ENCODE data around the gene NDST1. TPM values are rescaled to one million over a fixed set of nuclear protein-coding genes. Genes with fewer than 3 reads are reported as not detected.

NDST1 gene
- total RNA-seq, 6 experiments from 2014 or later, result 38.1 to 97.5 (median 76.0) TPM

DNA sequence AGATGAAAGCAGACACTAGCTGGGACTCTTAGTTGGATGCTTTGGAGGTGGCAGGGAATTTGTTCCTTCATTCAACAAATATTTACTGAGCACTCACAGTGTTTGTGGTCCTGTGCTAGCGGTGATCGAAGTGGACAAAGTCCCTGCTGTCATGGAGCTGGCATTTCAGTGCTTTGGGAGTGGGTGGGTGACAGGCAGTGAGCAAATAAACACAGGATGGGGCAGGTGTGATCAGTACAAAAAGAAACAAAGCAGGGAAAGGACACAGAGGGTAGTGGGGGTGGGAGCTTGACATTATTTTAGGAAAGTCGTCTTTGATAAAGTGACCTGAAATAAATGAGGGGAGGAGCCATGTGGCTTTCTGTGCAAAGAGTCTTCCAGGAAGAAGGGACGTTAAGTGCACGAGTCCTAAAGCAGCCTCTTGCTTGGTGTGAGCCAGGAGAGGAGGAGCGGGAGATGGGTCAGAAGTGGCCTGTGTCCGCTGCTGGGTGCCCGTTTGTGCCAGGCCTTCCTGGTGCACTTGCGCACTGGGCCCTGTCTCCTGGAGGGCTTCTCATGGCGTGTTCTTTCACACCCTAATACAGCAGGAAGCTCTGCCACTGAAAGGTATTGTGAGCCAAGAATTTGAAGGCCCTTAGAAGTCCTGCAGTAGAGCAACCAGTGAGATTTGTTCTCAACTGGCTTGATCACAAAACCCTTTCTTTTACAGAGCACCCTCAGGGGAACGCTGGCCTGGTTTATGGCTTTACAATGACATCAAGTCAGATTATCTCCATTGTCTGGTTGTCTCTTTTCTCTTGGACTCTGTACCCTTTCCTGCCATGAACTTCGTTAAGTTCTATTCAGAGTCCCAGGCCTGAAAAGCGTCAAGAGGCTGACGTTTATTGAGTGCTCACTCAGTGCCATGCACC is 14.8 kb downstream of the NDST1 start:
- H3K27ac ChIP-seq, result peak overlapping the region; percentile 57 to 93 (median 58)
- H3K4me3 ChIP-seq, result peak overlapping the region in 1 of 3 donors; percentile 3
- TF ChIP-seq, protein P1, sequence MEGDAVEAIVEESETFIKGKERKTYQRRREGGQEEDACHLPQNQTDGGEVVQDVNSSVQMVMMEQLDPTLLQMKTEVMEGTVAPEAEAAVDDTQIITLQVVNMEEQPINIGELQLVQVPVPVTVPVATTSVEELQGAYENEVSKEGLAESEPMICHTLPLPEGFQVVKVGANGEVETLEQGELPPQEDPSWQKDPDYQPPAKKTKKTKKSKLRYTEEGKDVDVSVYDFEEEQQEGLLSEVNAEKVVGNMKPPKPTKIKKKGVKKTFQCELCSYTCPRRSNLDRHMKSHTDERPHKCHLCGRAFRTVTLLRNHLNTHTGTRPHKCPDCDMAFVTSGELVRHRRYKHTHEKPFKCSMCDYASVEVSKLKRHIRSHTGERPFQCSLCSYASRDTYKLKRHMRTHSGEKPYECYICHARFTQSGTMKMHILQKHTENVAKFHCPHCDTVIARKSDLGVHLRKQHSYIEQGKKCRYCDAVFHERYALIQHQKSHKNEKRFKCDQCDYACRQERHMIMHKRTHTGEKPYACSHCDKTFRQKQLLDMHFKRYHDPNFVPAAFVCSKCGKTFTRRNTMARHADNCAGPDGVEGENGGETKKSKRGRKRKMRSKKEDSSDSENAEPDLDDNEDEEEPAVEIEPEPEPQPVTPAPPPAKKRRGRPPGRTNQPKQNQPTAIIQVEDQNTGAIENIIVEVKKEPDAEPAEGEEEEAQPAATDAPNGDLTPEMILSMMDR (IDR thresholded peaks at IDR 0.05), result no peak
- TF ChIP-seq POLR2A (IDR thresholded peaks at IDR 0.05), result peak; percentile 17
- no peaks in the 10 kb centered on the region for H3K27me3 ChIP-seq
- no peaks in the 10 kb centered on the region for H3K9me3 ChIP-seq
- intact Hi-C loops (cut with DNase I), result loop anchor here in 1 of 2 donors (5.0 kb wide), 1 partner anchor 35 kb away; no protein-coding TSS in a partner anchor
- peaks cover 0 to 94% (median 55%) of the 10 kb centered on the region in 4 donors for H3K4me1 ChIP-seq
- DNase-seq, result peak; percentile 76 to 92 (median 91)
- H3K36me3 ChIP-seq, result peaks cover 0 to 23% (median 9%) of the 10 kb centered on the region in 4 donors
- 18% methylated on average over 12 of the region's 14 CpGs for WGBS (ENCODE audit: insufficient coverage, low coverage, low lambda C conversion rate, missing lambda C conversion rate)
- peak; percentile 58 to 76 (median 71) for ATAC-seq

DNA sequence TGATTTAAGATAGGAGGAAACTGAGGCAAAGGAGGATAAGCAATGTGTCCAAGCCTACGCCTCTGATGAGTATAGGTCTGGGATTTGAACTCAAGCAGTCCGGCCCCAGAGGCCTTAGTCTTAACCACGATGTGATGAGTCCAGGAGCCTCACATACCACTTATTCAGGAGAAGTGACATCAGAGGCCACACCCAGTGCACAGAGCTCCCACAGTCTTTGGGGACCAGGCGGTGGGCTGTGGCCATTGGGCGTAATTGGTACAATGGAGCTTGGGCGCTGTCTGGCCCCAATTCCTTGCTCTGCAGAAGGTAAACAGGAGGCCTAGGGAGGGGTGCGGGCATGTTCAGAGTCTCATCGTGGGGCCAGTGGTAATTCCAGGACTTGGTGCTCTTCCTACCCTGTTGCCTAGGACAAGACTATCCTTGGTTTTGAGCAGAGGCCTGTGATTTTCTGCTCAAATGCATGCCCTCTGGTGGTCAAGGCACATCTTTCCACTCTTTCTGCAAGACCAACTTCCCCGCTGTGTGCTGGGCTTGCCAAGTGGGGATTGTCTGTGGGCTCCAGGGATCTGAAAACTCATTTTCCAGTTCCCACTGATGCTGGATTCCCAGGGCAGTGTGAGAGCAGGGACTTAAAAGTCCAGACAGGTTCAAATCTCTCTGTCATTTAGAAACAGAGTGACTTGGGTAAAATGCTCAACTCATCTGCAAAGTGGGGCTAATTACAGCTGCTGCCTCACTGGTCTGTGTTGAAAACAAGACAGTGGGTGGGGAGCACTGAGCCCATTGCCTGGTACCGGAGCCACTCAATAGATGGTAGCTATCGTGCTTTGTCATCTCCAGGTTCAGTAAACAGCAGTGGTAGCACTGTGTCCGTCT is 15.8 kb downstream of the NDST1 start:
- no peak for TF ChIP-seq POLR2A (IDR thresholded peaks at IDR 0.05)
- TF ChIP-seq, protein P1 (IDR thresholded peaks at IDR 0.05), result peak; percentile 46 to 63 (median 52)
- H3K4me3 ChIP-seq, result no peak overlapping the region
- H3K4me1 ChIP-seq, result peaks cover 0 to 84% (median 51%) of the 10 kb centered on the region in 4 donors
- H3K27me3 ChIP-seq, result no peaks in the 10 kb centered on the region
- H3K36me3 ChIP-seq, result peaks cover 0 to 30% (median 14%) of the 10 kb centered on the region in 4 donors
- peak in 1 of 3 donors; percentile 54 for DNase-seq
- ATAC-seq, result peak; percentile 7 to 42 (median 11)
- WGBS (ENCODE audit: insufficient coverage, low coverage, low lambda C conversion rate, missing lambda C conversion rate), result 21% methylated on average over 2 of the region's 12 CpGs
- peak overlapping the region; percentile 57 to 93 (median 58) for H3K27ac ChIP-seq
- no peaks in the 10 kb centered on the region for H3K9me3 ChIP-seq
- intact Hi-C loops (cut with DNase I), result loop anchor here in 1 of 2 donors (5.0 kb wide), 1 partner anchor 36 kb away; no protein-coding TSS in a partner anchor

DNA sequence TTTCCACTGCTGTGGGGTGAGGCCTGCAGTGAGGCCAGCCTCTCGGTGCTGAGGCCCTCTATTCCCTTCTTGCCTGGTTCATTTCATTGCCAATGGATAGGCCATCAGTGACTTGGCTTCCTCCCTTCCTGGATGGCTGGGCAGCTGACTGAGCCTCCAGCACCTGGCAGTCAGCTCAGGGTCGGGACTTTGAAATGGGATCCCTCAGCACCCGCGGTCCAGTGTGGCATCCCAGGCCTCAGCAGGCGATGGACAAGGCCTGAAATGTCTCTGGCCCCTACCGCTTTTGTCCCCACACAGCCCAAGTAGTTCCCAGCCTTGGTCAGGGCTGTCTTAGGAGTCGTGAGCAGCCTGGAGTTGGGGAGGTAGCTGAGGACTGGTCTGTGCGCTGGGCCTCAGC is 17.2 kb downstream of the NDST1 start:
- Histone ChIP-seq H3K4me1 (peaks cover 0 to 75% (median 40%) of the 10 kb centered on the region in 4 donors), H3K27ac (peak overlapping the region; percentile 26 to 61 (median 57)), H3K27me3 (no peaks in the 10 kb centered on the region), H3K9me3 (no peaks in the 10 kb centered on the region), H3K4me3 (no peak overlapping the region), H3K36me3 (peaks cover 0 to 35% (median 13%) of the 10 kb centered on the region in 4 donors)
- peak in 1 of 3 donors; percentile 49 for DNase-seq
- no peak for TF ChIP-seq POLR2A (IDR thresholded peaks at IDR 0.05)
- TF ChIP-seq, protein P1 (IDR thresholded peaks at IDR 0.05), result no peak
- intact Hi-C loops (cut with DNase I), result no loop called here
- ATAC-seq, result no peak
- 50% methylated on average over 5 of the region's 8 CpGs for WGBS (ENCODE audit: insufficient coverage, low coverage, low lambda C conversion rate, missing lambda C conversion rate)

DNA sequence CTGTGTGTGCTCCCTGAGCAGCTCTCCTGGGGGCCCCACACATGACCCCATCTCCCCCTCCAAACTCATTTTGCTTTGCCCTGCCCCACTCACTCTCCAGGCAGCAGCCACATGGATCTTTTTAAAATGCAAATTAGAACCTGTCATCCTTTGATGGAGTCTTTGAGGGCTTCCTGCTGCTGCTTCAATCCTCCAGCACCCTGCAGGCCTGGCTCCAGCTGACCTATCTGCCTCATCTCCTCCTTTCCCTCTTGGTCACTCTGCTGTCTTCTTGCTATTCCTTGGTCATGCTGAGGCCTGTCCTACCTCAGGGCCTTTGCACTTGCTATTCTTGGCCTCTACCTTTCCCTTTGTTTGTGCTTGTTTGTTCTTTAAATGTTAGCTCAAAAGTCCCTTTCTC is 17.9 kb downstream of the NDST1 start:
- peaks cover 0 to 69% (median 36%) of the 10 kb centered on the region in 4 donors for H3K4me1 ChIP-seq
- H3K27ac ChIP-seq, result peak overlapping the region in 2 of 3 donors; percentile 57 to 61
- H3K9me3 ChIP-seq, result no peaks in the 10 kb centered on the region
- intact Hi-C loops (cut with DNase I), result no loop called here
- DNase-seq, result no peak
- no peaks in the 10 kb centered on the region for H3K27me3 ChIP-seq
- ATAC-seq, result no peak
- H3K4me3 ChIP-seq, result no peak overlapping the region
- no peak for TF ChIP-seq POLR2A (IDR thresholded peaks at IDR 0.05)
- TF ChIP-seq, protein P1 (IDR thresholded peaks at IDR 0.05), result no peak
- H3K36me3 ChIP-seq, result peaks cover 0 to 35% (median 13%) of the 10 kb centered on the region in 4 donors
